Measurements from ENCODE around the gene SLFNL1. TPM values are rescaled to one million over a fixed set of nuclear protein-coding genes. Genes with fewer than 3 reads are reported as not detected.

Gene SLFNL1
- total RNA-seq, 1 experiment from 2014 or later: 0.03 TPM

DNA sequence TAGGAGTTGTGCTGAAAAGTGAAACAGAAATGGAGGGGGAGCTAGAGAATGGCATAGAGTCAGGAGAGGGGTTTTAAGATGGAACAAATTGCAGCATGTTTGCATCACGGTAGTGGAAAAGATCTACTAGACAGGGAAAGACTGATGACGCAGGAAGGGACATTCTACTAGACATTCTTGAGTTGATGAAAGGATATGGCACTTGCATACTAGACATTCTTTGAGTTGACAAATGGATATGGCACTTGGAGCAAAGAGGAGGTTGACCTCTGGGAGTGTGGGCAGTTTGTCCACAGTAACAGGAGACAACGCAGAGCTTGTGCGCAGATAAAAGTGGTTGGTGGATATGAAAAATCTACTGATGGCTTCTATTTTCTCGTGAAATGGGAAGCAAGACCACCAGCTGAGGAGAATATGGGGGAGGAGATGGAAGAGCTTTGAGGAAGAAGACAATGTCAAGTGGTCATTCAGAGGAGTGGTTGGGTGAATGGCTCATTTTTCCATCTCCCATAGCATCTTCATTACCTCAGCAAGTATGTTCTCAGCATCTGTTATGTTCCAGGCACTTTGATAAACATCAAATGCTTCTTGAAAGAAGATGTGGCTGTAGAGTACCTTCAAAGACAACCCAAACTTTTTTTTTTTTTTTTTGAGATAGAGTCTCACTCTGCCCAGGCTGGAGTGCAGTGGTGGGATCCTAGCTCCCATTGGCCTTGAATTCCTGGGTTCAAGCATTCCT, 44.4 kb downstream of the SLFNL1 start:
- DNase-seq (ENCODE audit: low spot score): no peak
- in situ Hi-C loops (cut with HindIII; ENCODE audit: low sequenced_read_pairs): no loop called here

DNA sequence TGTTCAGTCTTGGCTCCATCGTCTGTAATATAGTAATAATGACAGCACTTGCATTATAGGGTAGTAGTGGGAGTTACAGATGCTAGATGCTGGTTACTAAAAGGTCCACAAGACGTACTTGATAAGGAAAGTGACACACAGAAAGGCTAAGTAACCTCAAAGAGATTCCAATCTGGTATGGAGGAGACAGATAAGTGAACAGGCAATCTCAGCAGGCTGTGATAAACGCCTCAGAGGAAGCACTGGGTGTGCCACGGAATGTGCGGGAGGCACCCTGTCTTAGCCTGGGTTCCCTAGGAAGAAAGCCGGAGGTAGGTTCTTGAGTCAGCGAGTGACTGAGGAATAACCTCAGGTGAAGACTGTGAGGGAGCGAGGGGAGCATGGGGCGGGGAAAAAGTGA, 46.6 kb downstream of the SLFNL1 start:
- DNase-seq (ENCODE audit: low spot score): no peak
- in situ Hi-C loops (cut with HindIII; ENCODE audit: low sequenced_read_pairs): no loop called here

DNA sequence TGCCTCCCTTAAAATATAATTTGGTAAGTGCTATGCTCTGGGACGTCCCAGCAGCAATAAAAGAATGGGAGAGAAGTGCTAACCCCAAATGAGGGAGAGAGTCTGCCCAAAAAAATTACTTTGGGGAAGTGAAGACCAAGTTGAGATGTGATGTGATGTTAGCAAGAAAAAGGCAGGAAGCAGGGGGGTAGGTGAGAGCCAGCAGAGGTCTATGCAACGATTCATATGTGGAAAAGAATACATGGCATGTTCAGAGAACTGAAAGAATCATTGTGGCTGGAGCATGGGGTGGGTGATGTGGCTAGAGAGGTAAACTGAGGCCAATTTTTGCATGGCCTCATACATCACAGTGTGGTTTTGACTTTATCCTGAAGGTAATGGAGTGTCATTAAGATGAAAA, 47.6 kb downstream of the SLFNL1 start:
- in situ Hi-C loops (cut with HindIII; ENCODE audit: low sequenced_read_pairs): no loop called here
- DNase-seq (ENCODE audit: low spot score): no peak

DNA sequence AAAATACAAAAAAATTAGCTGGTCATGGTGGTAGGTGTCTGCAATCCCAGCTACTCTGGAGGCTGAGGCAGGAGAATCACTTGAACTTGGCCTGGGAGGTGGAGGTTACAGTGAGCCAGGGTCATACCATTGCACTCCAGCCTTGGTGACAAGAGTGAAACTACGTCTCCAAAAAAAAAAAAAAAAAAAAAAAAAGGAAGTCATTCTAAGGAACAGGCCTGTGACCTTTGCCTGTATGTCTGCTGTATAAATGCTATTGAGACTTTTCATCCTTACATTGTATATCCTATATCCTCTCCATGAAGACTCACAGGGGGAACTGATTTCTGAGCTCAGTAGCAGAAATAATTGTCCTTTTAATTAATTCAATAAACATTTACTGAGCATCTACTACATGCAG, 49.6 kb downstream of the SLFNL1 start:
- no peak for DNase-seq (ENCODE audit: low spot score)
- in situ Hi-C loops (cut with HindIII; ENCODE audit: low sequenced_read_pairs): no loop called here

DNA sequence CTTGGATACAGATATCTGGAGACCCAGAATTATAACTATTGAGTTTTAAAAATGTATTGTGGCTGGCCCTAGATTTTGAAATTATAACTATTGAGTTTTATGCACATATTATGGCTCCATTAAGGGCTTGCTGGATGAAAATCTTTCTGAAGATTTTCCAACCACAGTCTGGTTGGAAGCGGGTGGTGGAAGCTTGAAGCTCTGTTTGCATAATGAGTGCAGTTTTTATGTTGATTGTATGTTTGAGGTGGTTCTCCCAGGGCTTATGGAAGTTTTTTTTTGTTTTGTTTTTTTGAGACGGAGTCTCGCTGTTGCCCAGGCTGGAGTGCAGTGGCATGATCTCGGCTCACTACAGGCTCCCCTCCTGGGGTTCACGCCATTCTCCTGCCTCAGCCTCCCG, 52.1 kb downstream of the SLFNL1 start:
- in situ Hi-C loops (cut with HindIII; ENCODE audit: low sequenced_read_pairs): no loop called here
- DNase-seq (ENCODE audit: low spot score): no peak

DNA sequence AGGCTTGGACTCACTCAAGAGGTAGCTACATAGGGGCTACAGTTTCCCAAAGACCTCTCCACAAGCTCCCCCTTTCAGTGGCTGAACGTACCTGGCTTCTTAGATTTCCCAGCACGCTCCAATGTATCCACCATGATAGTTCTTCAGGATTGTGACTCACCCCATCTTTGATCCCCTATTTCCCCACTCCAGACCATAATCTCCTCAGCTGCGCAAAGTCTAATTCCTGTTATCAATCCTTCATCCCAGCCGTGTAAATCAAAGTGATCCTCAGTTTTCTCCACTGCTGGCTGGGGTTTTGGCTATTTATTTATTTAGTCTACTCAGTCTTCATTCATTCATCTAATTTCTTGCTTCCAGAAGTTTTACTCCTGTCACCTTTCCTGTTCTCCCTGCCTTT, 55.1 kb downstream of the SLFNL1 start:
- no peak for DNase-seq (ENCODE audit: low spot score)
- in situ Hi-C loops (cut with HindIII; ENCODE audit: low sequenced_read_pairs): no loop called here

Other genes starting within 250 kb of the SLFNL1 start
- 0.61 and 1.2 TPM in 2 replicates for gene KCNQ4, start 237.9 kb downstream of the SLFNL1 start, total RNA-seq (2014; rRNA removed; shearing (Covaris generic))
- 2.3 and 11.4 TPM in 2 replicates for gene CITED4, start 159.4 kb downstream of the SLFNL1 start, total RNA-seq (2014; rRNA removed; shearing (Covaris generic))
- gene CTPS1, start 42.0 kb downstream of the SLFNL1 start, total RNA-seq (2014; rRNA removed; shearing (Covaris generic)): 68.9 and 81.5 TPM in 2 replicates
- 32.1 and 39.7 TPM in 2 replicates for gene SCMH1, start 220.6 kb upstream of the SLFNL1 start, total RNA-seq (2014; rRNA removed; shearing (Covaris generic))